Astrocyte (in vitro differentiated cells and primary cell): ENCODE data around the gene POLH.

Source experiments
- CTCF ChIP-seq: IDR thresholded peaks from 2 replicates; pipeline ENCODE4 v1.5.1; 2011; ENCODE audit warnings: low read depth, mild to moderate bottlenecking, inconsistent platforms, low read length, moderate library complexity; ENCODE audit not compliant: insufficient read depth
- EZH2 ChIP-seq: IDR thresholded peaks from 2 replicates; pipeline ENCODE4 v1.6.1; 2012; ENCODE audit warnings: mild to moderate bottlenecking, low read length, inconsistent platforms; ENCODE audit not compliant: insufficient read depth

- TF ChIP-seq CTCF = no peak
- TF ChIP-seq EZH2 = no peak
These were observed 3.2 kb downstream of the POLH start for GRCh38 chr6:43579171-43579570.
